Measurements from ENCODE around the gene WDFY4. TPM values are rescaled to one million over a fixed set of nuclear protein-coding genes. Genes with fewer than 3 reads are reported as not detected.

The WDFY4 gene
- total RNA-seq, 1 donor from 2014 or later = 33.8 TPM

GRCh38 chr10:48879451-48879850 is 194.8 kb downstream of the WDFY4 start:
- Histone ChIP-seq H3K4me3 (no peak overlapping the region), H3K27ac (no peak overlapping the region), H3K27me3 (no peaks in the 10 kb centered on the region), H3K36me3 (no peaks in the 10 kb centered on the region), H3K9me3 (no peaks in the 10 kb centered on the region), H3K4me1 (no peaks in the 10 kb centered on the region)
- intact Hi-C loops (cut with DNase I) = no loop called here
- TF ChIP-seq CTCF (IDR thresholded peaks at IDR 0.05) = no peak
- no peak for DNase-seq (ENCODE audit: low spot score in 2 of 2)

DNA sequence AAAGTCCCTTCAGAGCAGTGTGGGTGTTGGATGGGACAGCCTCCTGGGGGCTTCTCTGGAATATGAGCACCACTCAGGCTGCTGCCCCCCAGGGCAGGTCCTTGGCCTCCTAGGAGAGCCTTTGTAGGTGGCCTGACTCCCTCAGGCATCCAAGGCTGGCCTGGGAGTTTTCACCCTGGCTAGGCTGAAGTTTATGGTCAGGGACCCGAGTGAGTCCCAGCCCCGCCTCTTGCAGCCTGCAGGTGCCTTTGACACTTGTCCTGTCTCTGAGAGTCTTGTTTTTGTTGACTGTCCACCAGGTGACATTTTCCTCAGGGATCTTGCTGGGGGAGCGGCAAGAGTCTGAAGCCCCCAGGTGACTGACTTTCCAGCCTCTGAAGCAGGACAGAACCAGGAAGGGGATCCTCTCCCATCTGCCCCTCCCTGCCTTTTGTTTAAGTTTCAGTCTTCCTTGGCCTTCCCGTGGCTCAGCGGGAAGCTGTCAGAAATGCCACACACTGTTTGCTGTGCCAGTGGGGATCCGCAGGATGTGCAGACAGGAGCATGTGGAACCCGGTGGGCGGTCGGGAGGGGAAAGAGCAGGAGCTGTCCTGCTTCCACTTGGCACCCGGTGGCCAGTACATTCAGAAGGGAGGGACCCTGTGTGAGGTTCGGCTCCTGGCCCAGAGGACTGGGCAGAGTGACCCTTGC is 195.5 kb downstream of the WDFY4 start:
- no peak for DNase-seq (ENCODE audit: low spot score in 2 of 2)
- Histone ChIP-seq H3K9me3 (no peaks in the 10 kb centered on the region), H3K36me3 (no peaks in the 10 kb centered on the region), H3K4me3 (no peak overlapping the region), H3K27ac (no peak overlapping the region), H3K27me3 (no peaks in the 10 kb centered on the region), H3K4me1 (no peaks in the 10 kb centered on the region)
- intact Hi-C loops (cut with DNase I) = no loop called here
- no peak for TF ChIP-seq CTCF (IDR thresholded peaks at IDR 0.05)

GRCh38 chr10:48881937-48882336 is 197.3 kb downstream of the WDFY4 start:
- no peak for DNase-seq (ENCODE audit: low spot score in 2 of 2)
- no peaks in the 10 kb centered on the region for H3K4me1 ChIP-seq
- no peaks in the 10 kb centered on the region for H3K27me3 ChIP-seq
- intact Hi-C loops (cut with DNase I) = no loop called here
- H3K4me3 ChIP-seq = no peak overlapping the region
- no peak overlapping the region for H3K27ac ChIP-seq
- no peak for TF ChIP-seq CTCF (IDR thresholded peaks at IDR 0.05)
- no peaks in the 10 kb centered on the region for H3K36me3 ChIP-seq
- no peaks in the 10 kb centered on the region for H3K9me3 ChIP-seq

GRCh38 chr10:48882881-48883280 is 198.2 kb downstream of the WDFY4 start:
- intact Hi-C loops (cut with DNase I) = no loop called here
- H3K36me3 ChIP-seq = no peaks in the 10 kb centered on the region

GRCh38 chr10:48883701-48884100 is 199.0 kb downstream of the WDFY4 start:
- Histone ChIP-seq H3K27me3 (no peaks in the 10 kb centered on the region), H3K9me3 (no peaks in the 10 kb centered on the region), H3K36me3 (no peaks in the 10 kb centered on the region), H3K27ac (no peak overlapping the region), H3K4me1 (no peaks in the 10 kb centered on the region), H3K4me3 (no peak overlapping the region)
- TF ChIP-seq CTCF (IDR thresholded peaks at IDR 0.05) = no peak
- DNase-seq (ENCODE audit: low spot score in 2 of 2) = no peak
- intact Hi-C loops (cut with DNase I) = no loop called here

More at GRCh38 chr10:48882881-48883280, 198.2 kb downstream of the WDFY4 start:
- Histone ChIP-seq H3K4me3 (no peak overlapping the region), H3K27ac (no peak overlapping the region), H3K4me1 (no peaks in the 10 kb centered on the region), H3K27me3 (no peaks in the 10 kb centered on the region), H3K9me3 (no peaks in the 10 kb centered on the region)
- DNase-seq (ENCODE audit: low spot score in 2 of 2) = no peak
- no peak for TF ChIP-seq CTCF (IDR thresholded peaks at IDR 0.05)
